GM18870 (cell line): ENCODE data around the gene KLK15.

Experiments used
- ATAC-seq: cut with Tn5 transposase; IDR thresholded peaks from one replicate; pipeline ENCODE4 v1.9.1; 2021; ENCODE audit warnings: moderate library complexity; ENCODE audit not compliant: unreplicated experiment

KLK15 gene

DNA sequence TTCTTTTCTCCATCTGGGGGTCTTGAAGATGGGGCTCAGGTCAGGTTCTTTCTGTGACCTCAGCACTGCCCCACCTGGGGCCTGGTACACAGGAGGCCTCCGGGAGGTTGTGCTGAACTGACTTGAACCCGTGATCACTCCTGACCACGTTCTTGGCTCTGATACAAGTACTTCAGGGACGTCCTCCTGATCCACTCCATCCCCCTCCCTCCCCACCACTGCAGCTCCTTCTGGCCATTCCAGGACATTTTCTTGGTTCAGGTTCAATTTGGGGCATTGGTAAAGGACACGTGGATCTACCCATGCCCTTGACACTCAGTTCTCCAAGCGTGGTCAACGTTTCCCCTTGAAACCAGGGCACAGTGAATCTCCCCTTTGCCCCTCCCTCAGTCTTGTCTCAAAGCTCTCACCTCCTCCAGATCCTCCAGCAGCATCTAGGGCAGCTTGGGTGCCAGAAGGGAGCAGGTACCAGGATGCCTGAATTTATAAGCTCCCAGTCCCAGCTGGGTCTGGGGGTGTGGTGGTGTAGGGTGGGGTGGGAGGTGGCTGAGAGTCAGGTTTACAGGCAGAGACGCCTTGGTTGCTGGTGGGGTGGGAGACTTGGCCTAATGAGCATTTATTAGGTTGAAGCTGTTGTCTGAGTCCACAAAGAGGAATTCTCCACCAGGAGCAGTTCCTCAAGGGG, at the start of gene KLK15:
TSS of gene KLK15 (minus strand) at position 458 of the 685 bp plus-strand sequence. CDS start 2,082 bp downstream, outside the sequence.
- no peak for ATAC-seq

DNA sequence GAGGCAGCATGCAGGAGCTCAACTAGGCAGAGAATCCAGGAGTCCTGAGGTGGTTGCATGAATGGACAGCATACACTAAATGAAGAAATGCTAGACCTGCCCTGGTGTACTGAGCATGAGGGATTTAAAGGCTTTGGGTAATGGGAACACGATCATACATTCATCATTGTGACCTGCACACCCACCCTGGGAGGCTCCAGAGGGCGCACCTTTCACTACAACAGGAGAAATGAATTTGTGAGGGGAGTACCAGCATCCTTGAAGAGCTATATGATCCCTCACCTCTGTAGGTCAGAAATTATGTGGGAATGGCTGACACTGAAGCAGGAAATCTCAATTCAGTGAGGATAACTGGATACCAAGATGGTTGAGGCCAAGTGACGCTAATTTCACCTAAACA, 48.8 kb upstream of the KLK15 start:
- no peak for ATAC-seq

DNA sequence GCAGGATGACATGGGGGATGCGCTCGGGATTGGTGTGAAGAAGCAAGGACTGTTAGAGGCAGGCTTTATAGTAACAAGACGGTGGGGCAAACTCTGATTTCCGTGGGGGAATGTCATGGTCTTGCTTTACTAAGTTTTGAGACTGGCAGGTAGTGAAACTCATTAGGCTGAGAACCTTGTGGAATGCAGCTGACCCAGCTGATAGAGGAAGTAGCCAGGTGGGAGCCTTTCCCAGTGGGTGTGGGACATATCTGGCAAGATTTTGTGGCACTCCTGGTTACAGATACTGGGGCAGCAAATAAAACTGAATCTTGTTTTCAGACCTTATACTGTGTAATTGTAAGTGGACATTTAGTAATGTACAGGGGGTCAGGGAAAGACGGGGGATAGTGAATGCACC, 46.9 kb upstream of the KLK15 start:
- no peak for ATAC-seq

GRCh38 chr19:50878851-50879250, 45.5 kb upstream of the KLK15 start:
- no peak for ATAC-seq

GRCh38 chr19:50877338-50877737, 44.0 kb upstream of the KLK15 start:
- no peak for ATAC-seq

GRCh38 chr19:50876456-50876855, 43.1 kb upstream of the KLK15 start:
- ATAC-seq, result no peak

DNA sequence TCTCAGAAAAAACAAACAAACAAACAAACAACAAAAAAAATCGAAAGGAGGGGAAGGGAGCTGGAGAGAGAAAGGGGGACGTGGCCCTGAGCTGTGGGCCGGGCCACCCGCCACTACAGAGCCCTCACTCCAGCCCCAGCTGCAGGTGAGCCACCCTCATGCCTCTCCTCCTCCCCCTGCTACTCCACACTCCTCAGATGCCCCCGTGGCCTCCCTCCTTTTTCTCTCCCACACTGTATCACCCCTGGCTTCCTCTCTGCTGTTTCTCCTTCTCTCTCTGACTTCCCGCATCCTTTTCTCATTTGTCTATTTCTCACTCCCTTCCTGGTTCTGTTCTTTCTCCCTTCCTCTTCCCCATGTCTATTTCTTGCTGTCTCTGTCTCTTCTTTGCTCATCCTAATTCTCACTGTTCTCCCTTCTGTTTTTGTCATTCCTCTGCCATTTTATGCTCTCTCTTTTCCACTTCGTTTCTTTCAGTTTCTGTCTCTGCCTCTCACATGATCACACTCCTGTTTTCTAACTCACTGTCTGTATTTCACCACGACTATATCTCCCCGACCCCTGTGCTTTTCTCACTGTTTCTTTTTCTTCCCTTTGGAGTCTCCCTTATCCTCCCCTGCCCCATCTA, 42.5 kb upstream of the KLK15 start:
- ATAC-seq, result no peak

DNA sequence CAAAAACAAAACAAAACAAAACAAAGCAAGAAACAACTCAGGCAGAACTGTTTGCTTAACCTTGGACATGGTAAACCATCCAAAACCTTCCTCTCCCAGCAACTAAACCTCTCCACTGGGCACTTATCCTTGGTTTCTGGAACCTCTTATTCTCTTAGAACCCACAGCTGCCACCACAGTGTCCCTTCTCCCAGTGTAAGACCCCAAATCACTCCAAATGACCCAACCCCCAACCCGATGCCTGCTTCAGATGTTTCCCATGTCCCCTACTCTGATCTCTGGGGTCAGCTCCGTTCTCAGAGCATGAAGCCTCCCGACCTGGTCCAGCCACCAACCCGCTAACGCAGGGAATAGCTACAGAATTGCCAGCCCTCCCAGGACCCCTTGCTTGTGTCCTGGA, 40.8 kb upstream of the KLK15 start:
- no peak for ATAC-seq

DNA sequence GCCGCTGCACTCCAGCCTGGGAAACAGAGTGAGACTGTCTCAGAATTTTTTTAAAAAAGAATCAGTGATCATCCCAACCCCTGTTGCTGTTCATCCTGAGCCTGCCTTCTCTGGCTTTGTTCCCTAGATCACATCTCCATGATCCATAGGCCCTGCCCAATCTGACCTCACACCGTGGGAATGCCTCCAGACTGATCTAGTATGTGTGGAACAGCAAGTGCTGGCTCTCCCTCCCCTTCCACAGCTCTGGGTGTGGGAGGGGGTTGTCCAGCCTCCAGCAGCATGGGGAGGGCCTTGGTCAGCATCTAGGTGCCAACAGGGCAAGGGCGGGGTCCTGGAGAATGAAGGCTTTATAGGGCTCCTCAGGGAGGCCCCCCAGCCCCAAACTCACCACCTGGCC, 39.7 kb upstream of the KLK15 start, which contains the start of gene KLK2:
TSS of gene KLK2 (plus strand) at position 384 of the 400 bp plus-strand sequence. CDS start 35 bp downstream, outside the sequence.
- ATAC-seq, result no peak

- no peak for ATAC-seq
Measured at GRCh38 chr19:50870417-50871089, 37.2 kb upstream of the KLK15 start.

GRCh38 chr19:50869479-50869878, 36.1 kb upstream of the KLK15 start:
- ATAC-seq, result no peak

- ATAC-seq, result no peak
Measured at GRCh38 chr19:50861496-50862286, 28.3 kb upstream of the KLK15 start.

- no peak for ATAC-seq
Measured at GRCh38 chr19:50861010-50861409, 27.6 kb upstream of the KLK15 start.

DNA sequence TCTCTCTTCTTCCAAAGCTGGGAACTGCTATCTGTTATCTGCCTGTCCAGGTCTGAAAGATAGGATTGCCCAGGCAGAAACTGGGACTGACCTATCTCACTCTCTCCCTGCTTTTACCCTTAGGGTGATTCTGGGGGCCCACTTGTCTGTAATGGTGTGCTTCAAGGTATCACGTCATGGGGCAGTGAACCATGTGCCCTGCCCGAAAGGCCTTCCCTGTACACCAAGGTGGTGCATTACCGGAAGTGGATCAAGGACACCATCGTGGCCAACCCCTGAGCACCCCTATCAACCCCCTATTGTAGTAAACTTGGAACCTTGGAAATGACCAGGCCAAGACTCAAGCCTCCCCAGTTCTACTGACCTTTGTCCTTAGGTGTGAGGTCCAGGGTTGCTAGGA, 26.5 kb upstream of the KLK15 start:
- ATAC-seq, result no peak

DNA sequence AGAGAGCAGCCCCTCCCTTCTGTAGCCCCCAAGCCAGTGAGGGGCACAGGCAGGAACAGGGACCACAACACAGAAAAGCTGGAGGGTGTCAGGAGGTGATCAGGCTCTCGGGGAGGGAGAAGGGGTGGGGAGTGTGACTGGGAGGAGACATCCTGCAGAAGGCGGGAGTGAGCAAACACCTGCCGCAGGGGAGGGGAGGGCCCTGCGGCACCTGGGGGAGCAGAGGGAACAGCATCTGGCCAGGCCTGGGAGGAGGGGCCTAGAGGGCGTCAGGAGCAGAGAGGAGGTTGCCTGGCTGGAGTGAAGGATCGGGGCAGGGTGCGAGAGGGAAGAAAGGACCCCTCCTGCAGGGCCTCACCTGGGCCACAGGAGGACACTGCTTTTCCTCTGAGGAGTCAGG, 25.5 kb upstream of the KLK15 start:
- no peak for ATAC-seq

DNA sequence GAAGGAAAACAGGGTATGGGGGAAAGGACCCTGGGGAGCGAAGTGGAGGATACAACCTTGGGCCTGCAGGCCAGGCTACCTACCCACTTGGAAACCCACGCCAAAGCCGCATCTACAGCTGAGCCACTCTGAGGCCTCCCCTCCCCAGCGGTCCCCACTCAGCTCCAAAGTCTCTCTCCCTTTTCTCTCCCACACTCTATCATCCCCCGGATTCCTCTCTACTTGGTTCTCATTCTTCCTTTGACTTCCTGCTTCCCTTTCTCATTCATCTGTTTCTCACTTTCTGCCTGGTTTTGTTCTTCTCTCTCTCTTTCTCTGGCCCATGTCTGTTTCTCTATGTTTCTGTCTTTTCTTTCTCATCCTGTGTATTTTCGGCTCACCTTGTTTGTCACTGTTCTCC, 24.0 kb upstream of the KLK15 start:
- no peak for ATAC-seq

DNA sequence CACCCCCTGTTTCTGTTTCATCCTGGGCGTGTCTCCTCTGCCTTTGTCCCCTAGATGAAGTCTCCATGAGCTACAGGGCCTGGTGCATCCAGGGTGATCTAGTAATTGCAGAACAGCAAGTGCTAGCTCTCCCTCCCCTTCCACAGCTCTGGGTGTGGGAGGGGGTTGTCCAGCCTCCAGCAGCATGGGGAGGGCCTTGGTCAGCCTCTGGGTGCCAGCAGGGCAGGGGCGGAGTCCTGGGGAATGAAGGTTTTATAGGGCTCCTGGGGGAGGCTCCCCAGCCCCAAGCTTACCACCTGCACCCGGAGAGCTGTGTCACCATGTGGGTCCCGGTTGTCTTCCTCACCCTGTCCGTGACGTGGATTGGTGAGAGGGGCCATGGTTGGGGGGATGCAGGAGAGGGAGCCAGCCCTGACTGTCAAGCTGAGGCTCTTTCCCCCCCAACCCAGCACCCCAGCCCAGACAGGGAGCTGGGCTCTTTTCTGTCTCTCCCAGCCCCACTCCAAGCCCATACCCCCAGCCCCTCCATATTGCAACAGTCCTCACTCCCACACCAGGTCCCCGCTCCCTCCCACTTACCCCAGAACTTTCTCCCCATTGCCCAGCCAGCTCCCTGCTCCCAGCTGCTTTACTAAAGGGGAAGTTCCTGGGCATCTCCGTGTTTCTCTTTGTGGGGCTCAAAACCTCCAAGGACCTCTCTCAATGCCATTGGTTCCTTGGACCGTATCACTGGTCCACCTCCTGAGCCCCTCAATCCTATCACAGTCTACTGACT, 21.4 kb upstream of the KLK15 start, which contains the start of gene KLK3:
TSS of gene KLK3 (plus strand) at position 280 of the 775 bp plus-strand sequence. CDS start at position 321, 41 bp downstream.
- ATAC-seq, result no peak

GRCh38 chr19:50851620-50852019, 18.2 kb upstream of the KLK15 start:
- no peak for ATAC-seq

DNA sequence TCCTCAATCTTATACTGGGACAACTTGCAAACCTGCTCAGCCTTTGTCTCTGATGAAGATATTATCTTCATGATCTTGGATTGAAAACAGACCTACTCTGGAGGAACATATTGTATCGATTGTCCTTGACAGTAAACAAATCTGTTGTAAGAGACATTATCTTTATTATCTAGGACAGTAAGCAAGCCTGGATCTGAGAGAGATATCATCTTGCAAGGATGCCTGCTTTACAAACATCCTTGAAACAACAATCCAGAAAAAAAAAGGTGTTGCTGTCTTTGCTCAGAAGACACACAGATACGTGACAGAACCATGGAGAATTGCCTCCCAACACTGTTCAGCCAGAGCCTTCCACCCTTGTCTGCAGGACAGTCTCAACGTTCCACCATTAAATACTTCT, 17.4 kb upstream of the KLK15 start:
- no peak for ATAC-seq

DNA sequence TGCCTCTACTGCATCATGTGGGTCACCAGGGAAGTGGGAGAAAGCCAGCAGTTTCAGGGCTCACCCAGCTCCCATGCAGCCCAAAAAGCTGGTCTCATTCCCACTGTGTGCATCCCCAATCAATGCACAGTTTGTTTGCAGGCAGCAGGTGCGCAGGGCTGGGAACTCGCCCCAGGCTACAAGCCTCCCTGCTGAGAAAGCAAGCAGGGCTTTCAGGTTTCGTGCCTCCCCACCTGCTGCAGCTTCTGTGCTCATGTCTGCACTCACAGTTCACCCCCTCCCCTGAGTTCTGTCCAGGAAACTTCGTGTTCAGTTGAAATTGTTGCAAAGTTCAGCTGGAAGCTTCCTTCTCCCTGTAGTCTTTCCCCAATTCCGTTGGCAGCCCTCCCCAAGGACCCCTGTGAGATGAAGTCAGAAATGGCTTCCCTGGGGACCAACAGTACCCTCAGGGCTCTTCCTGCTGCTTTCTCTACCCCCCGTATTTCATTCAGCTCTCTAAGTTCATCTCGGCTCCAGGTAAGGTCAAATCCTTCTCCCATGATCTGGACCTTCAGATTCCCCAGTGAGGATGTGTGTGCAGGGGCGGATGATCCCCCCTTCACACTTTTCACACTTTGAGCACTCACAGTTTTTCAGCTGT, 11.0 kb upstream of the KLK15 start:
- no peak for ATAC-seq
